Stimulated activated CD4-positive, alpha-beta T cell treated with anti-CD3 and anti-CD28 coated beads, Interleukin-15, amount 100 ng/mL, for 24 hours (primary cell): ENCODE results near the gene PCSK2.

Source experiments
- DNase-seq: peaks from one replicate; pipeline ENCODE4 v3.0.0-alpha.2; 2020

PCSK2 gene

GRCh38 chr20:17488916-17489600, 262.2 kb downstream of the PCSK2 start:
- no peak for DNase-seq

- DNase-seq: no peak
Observed at GRCh38 chr20:17490501-17490900, 263.7 kb downstream of the PCSK2 start.

DNA sequence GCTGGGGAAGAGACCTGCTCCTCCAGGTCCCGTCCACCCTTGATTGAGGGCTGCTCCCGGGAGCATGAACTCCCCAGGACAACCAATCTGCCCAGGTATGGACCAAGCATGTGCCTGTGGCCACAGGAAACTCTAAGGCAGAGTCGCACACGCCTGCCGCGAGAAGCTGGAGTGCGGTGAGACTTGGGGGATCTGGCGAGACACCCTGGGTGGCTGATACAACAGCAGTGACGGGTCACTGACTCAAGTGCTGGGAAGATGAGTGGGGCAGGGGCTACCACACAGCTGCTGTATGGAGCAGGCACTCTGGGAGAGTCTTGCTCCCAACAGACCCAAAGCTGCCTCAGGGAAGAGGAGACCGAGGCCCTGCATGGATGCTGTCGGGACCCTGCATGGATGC, 264.2 kb downstream of the PCSK2 start:
- DNase-seq: no peak

DNA sequence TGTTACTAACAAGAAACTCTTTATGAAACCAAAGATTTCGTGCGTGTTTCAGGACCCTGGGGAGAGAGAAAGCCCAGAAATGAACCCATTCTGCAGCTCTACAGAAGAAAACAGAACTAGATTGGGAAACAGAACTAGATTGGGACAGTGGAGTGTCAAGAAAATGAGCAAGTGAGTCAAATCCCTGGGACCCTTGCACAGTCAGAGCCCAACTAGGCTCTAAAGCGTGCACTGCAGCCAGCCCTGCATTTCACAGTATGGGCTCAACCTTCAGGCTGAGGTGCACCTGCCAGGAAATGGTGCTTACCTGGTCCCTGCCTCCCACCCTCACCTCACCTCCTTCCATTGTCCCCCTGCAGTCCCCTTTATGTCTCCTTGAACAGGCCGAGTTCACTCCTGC, 264.6 kb downstream of the PCSK2 start:
- DNase-seq: no peak

DNA sequence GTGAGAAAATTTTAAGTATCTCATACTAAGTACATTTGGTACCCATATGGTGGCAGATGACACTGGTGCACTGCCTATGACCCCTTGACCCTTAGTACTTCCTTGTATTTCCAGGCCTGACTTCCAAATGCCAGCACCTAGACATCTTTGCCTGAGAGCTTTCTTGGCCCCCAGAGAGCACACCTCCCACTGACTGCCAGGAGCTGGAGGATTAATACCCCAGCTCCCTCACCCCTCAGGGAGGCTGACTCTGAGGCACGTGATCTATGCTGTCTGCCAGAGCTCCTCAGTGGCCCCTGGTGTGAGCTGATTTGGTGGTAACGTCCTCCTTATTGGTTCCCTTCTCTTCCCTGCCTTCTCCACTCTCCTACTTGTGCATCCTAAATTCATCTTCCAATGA, 266.3 kb downstream of the PCSK2 start:
- DNase-seq: no peak

- DNase-seq: no peak
Observed at GRCh38 chr20:17494201-17494600, 267.4 kb downstream of the PCSK2 start.

DNA sequence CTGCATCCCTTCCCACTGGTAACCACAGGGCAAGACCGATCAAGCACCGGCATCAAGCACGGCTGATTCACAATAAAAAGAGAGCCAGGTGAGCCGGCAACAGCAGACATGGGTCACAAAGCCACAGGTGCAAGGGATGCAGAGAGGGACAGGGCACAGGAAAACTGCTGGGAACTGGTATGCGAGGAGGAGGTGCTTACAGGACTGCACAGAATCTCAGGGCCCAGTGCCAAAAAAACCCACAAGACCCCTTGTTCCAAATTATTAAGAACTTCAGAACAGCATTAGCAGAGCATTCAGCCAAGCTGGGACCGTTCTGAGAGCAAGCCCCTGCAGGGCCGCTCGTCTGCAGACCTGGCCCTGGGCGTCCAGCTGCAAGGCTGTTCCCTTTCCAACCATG, 269.0 kb downstream of the PCSK2 start:
- DNase-seq: no peak

DNA sequence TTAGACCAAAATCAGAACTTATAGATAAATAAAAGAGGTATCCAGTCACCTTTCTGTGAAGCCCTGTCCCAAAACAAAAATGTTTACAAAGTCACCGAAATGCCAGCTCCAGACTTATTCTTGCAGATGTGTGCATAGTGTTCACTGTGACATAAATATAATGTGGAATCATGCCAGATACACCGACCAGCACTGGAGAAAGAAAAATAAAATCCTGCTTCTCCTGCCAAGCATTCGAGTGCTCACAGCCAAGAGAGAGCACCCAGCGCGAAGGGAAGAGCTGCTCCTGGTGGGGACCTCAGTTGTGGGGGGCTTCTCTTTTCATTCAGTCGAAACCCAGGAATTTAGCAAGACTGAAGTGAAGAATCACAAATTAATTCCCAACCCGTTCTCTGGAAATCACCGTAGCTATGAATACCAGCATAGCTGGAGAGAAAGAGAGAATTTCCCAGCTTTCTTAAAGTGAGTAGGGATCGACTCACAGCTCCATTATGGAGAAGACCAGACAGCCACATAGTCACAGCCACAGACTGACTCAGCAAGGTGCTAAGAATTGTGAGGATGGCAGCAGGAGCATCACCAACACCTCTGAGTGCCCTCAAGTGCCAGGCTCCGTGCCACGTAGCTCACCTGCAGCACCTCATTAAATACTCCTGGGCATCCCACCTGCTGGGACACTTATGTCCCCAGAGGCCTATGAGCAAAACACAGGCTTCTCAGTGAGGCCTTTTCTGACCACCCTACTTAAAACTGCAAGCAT, 271.2 kb downstream of the PCSK2 start:
- DNase-seq: no peak

DNA sequence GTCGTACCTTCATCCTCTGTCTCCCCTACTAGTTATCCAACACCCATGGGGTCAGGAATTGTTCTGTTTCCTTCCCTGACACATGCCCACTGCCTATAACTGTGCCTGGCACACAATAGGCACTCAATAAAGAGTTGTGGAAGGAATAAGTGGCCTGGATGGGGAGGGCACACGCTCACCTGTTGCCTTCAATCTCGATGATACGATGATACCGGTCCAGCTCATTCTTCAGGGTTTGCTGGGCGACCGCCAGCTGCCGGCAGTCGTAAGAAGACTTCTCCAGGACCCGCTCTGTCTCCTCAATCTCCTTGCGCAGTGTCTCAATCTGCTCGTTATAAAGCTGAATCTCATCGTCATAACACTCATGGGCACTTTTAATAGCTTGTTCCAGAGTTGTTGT, 271.8 kb downstream of the PCSK2 start:
- no peak for DNase-seq

DNA sequence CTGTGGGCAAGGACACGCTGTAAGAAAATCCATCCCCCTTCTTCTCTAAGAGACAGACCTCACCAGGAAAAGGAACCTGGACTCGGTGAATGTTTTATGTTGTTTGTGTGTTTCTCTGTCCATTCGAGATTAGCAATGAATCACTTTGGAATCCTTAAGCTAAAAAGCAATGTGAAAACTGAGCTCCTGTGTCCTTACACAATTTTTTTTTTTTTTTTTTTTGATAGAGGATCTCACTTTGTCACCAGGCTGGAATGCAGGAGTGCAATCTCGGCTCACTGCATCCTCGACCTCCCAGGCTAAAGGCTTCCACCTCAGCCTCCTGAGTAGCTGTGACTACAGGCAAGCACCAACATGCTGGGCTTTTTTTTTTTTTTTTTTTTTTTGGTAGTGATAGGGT, 272.2 kb downstream of the PCSK2 start:
- DNase-seq: no peak

GRCh38 chr20:17500271-17500670, 273.4 kb downstream of the PCSK2 start:
- DNase-seq: no peak

GRCh38 chr20:17500826-17501225, 274.0 kb downstream of the PCSK2 start:
- DNase-seq: no peak

GRCh38 chr20:17501701-17502100, 274.9 kb downstream of the PCSK2 start:
- no peak for DNase-seq

- DNase-seq: no peak
Observed at GRCh38 chr20:17502105-17502504, 275.3 kb downstream of the PCSK2 start.

DNA sequence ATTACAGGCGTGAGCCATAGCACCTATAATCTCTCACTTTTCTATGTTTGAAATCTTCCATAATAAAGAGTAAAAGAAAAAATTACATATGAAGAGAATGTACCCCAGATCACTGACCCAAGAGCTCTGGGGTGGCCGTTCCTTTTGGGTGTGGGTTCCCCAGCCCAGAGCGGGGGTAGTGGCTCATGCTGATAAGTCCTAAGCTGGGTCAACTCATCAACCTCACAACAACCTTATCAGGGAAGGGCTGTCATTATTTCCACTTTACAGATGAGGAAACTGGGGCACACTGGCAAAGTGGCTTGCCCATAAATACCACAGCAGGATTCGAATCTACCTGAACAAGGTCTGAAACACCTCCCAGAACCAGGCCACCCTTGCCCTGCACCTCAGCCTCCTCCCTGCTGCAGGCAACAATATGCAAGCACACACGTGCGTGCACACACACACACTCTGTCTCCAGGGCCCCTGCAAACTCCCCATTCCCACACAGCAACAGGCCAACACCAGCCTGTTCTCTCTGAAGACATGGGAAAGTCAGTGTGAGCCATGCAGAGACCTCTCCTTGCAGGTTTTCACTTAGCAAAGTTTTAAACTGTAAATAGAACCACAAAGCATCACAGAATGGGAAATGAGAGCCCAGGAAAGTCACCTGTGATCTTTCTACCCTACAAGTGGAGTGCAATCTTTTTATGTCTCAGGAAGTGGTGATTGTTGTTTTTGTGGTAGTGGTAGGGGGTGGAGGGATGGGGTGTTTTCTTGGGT, 276.6 kb downstream of the PCSK2 start:
- no peak for DNase-seq

GRCh38 chr20:17504066-17504897, 277.4 kb downstream of the PCSK2 start:
- DNase-seq: peak; percentile 15

- DNase-seq: peak; percentile 53
Observed at GRCh38 chr20:17504898-17505635, 278.2 kb downstream of the PCSK2 start.

DNA sequence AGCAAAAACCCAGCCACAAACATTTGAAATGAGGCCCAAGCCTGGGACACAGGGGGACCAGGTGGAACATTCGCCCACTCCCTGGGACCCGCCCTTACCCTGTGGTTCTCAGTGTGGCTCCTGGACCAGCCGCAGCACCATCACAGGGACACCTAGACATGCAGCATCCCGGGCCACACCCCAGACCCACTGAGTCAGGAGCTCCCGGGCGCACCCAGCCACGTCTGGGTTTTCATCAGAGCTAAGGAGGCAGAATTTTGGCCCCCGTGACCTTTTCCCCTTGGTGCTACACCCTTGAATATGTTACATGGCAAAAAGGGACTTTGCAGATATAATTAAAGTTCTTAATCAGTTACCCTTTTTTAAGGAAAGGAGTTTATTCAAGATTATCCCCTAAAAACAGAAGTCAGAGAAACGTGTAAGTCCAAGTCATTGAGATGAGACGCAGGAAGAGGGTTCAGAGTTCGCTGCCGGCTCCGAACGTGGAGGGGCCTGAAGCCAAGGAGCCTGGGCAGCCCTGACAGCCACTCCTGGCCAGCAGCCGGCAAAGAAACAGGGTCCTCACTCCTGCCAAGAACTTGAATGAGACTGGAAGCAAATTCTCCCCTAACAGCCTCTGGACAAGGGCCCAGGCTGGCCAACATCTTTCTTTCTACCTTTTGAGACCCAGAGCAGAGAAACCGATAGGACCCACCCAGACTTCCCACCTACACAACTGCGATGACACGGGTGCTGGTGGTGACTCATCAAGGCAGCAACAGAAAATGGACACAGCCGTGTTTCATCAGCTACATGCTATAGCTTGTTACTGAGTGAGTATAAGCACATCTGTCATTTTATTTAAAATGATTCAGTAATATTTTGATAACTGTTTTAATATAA, 279.0 kb downstream of the PCSK2 start:
- DNase-seq: peak; percentile 74

- DNase-seq: no peak
Observed at GRCh38 chr20:17507032-17507431, 280.2 kb downstream of the PCSK2 start.

DNA sequence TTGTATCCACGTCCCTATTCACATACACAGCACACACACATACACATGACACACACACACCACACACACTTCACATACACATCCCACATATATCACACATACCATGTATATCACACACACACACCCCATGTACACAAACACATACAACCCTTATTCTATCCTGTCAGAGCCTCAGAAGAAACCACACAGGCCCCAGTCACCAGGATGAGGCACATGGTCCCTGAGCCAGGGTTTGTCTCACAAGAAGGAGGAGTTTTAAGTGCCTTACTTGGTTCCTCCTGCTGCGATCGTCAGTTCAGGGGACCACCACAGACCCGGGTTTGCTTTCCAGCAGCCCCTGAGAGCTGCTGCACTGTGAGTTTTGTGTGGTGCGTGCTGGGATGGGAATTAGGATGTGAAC, 280.7 kb downstream of the PCSK2 start:
- no peak for DNase-seq

GRCh38 chr20:17508756-17509155, 281.9 kb downstream of the PCSK2 start:
- no peak for DNase-seq
